Sigmoid colon (tissue), 7 donors: ENCODE measurements around the gene FBXW12. TPM values are rescaled to one million over a fixed set of nuclear protein-coding genes. Genes with fewer than 3 reads are reported as not detected.

Experiments
- DNase-seq: peaks from one replicate; pipeline ENCODE4 v3.0.0-alpha.2; 2019
- H3K27ac ChIP-seq, 4 donors: fragments of 200-600 bp; sonication (generic); one replicate each; pipeline ENCODE4 v1.5.1; 2016 to 2019; ENCODE audit warnings: mild to moderate bottlenecking in 1 of 4
- H3K27me3 ChIP-seq, 3 donors: fragments of 200-600 bp; sonication (generic); one replicate each; pipeline ENCODE4 v1.5.1; 2019; ENCODE audit warnings: mild to moderate bottlenecking in 1 of 3
- H3K36me3 ChIP-seq, 4 donors: fragments of 200-600 bp; sonication (generic); one replicate each; pipeline ENCODE4 v1.5.1; 2016 to 2019
- H3K4me1 ChIP-seq, 4 donors: fragments of 200-600 bp; sonication (generic); one replicate each; pipeline ENCODE4 v1.5.1; 2017 to 2019
- H3K4me3 ChIP-seq, 4 donors: fragments of 200-600 bp; sonication (generic); one replicate each; pipeline ENCODE4 v1.5.1; 2017 to 2019; ENCODE audit warnings: mild to moderate bottlenecking in 2 of 4, moderate library complexity in 1 of 4
- H3K9me3 ChIP-seq, 4 donors: fragments of 200-600 bp in 3 of 4; sonication (generic) in 3 of 4; one replicate each; pipeline versions ENCODE4 v1.5.1 to v1.6.1; 2013 to 2019
- EP300 ChIP-seq, 4 donors: sonication (generic); formaldehyde crosslinking; IDR thresholded peaks; one replicate each; pipeline ENCODE4 v1.6.1; 2017; ENCODE audit warnings: antibody characterized with exemption in 4 of 4
- POLR2A ChIP-seq, 2 donors: fragments of 450-650 bp; IDR thresholded peaks; one replicate each; pipeline ENCODE4 v1.6.1; 2016; ENCODE audit warnings: antibody characterized with exemption in 2 of 2, mild to moderate bottlenecking in 2 of 2, moderate library complexity in 2 of 2
- POLR2AphosphoS5 ChIP-seq, 4 donors: sonication (generic); formaldehyde crosslinking; IDR thresholded peaks; one replicate each; pipeline ENCODE4 v1.6.1; 2017; ENCODE audit warnings: antibody characterized with exemption in 4 of 4
- WGBS, 2 donors: extraction: QIAGEN DNeasy Blood & Tissue Kit; methylation state at CpG; one replicate each; pipeline ENCODE4 v1.1.7; 2013; 5-methylcytosine and 5-hydroxymethylcytosine counted together
- intact Hi-C: fragments of 100-400 bp; cut with DNase I; formaldehyde crosslinking; loops from one replicate; pipeline ENCODE4 v1.15.1; 2023
- polyA plus RNA-seq, 3 donors: library from polyadenylated mRNA; stranded (reverse); fragments of 200-250 nt; gene quantifications; one replicate each; pipeline ENCODE4 v1.2.3, GENCODE V29; 2013
- total RNA-seq, 4 donors: library from RNA; depleted of rRNA; stranded (reverse); fragments of >200 nt; gene quantifications; one replicate each; pipeline ENCODE4 v1.1.0, GENCODE V29; 2016
- TF ChIP-seq, protein P1 (sequence below), 4 experiments: fragments of 450-650 bp in 3 of 4; fragments of 200-600 bp in 1 of 4; IDR thresholded peaks; one replicate each; pipeline ENCODE4 v1.5.1; 2016 to 2019; ENCODE audit warnings: antibody characterized with exemption in 4 of 4, mild to moderate bottlenecking in 3 of 4, moderate library complexity in 2 of 4
- donor health status: healthy with polysubstance abuse.
- donor health status: Bipolar disorder and iron deficiency.
- donor health status: healthy.

The FBXW12 gene
- total and polyA plus RNA-seq, 7 donors: not detected

DNA sequence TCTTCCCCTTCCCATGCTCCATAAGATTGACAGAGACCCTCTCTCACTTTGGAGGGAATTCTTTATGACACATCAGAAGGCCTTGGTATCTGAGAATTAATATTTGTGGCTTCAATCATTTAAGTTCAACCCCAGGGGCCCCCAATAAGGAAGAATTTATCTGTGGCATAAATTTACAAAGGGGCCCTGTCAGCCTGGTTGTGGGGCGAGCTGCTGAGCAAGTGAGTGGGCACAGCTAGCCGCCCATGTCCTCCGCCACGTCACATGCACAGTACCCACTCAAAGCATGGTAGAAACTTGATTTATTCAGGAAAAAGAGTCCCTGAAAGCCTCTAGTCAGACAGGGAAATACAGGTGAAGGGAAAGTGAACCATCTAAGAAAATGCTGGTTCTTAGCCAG lies 44.5 kb downstream of the FBXW12 start:
- H3K36me3 ChIP-seq: peaks cover 34 to 96% (median 72%) of the 10 kb centered on the region in 4 donors
- intact Hi-C loops: no loop called here
- 95 to 96% methylated on average over 4 of the region's 4 CpGs for WGBS, 2 donors

DNA sequence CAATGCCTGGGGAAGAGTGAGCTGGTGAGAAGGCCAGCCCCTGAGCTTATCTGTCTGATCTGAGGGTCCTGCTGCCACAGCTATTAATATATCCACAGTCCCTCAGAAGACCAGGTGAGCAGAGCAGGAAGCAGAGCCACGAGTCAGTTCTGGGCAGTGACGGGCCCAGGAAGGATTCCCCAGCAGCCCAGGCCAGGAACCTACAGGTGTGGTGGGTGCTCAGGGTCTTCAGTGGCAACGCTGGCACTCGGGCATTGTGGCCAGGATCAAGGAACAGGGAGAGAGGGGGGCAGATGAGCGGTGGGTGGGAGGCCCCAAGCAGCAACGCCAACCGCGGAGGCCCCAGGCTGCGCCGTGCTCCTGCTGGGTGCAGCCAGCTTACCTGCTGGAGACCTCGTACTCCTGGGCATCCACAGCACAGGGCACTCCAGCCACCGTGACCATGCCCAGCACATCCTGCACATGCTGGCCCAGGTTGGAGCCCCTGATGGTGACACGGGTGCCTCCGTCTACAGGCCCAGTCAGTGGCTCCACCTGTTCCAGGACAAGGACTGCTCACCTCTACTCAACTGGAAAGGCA lies 45.6 kb downstream of the FBXW12 start:
- Histone ChIP-seq H3K9me3 (no peaks in the 10 kb centered on the region), H3K27me3 (no peaks in the 10 kb centered on the region), H3K27ac (peak overlapping the region in 1 of 4 donors; percentile 55), H3K36me3 (peaks cover 25 to 85% (median 64%) of the 10 kb centered on the region in 4 donors), H3K4me3 (no peak overlapping the region), H3K4me1 (peaks cover 1 to 38% (median 27%) of the 10 kb centered on the region in 4 donors)
- TF ChIP-seq, protein P1, sequence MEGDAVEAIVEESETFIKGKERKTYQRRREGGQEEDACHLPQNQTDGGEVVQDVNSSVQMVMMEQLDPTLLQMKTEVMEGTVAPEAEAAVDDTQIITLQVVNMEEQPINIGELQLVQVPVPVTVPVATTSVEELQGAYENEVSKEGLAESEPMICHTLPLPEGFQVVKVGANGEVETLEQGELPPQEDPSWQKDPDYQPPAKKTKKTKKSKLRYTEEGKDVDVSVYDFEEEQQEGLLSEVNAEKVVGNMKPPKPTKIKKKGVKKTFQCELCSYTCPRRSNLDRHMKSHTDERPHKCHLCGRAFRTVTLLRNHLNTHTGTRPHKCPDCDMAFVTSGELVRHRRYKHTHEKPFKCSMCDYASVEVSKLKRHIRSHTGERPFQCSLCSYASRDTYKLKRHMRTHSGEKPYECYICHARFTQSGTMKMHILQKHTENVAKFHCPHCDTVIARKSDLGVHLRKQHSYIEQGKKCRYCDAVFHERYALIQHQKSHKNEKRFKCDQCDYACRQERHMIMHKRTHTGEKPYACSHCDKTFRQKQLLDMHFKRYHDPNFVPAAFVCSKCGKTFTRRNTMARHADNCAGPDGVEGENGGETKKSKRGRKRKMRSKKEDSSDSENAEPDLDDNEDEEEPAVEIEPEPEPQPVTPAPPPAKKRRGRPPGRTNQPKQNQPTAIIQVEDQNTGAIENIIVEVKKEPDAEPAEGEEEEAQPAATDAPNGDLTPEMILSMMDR (IDR thresholded peaks at IDR 0.05): no peak
- TF ChIP-seq POLR2A (IDR thresholded peaks at IDR 0.05): no peak
- TF ChIP-seq EP300 (IDR thresholded peaks at IDR 0.05): no peak
- no peak for TF ChIP-seq POLR2AphosphoS5 (IDR thresholded peaks at IDR 0.05)
- 94% methylated on average over 14 of the region's 14 CpGs for WGBS, 2 donors
- intact Hi-C loops: no loop called here
- DNase-seq: no peak

More for the DNA sequence above, 44.5 kb downstream of the FBXW12 start:
- no peak for DNase-seq
- TF ChIP-seq POLR2A (IDR thresholded peaks at IDR 0.05): no peak
- no peak for TF ChIP-seq POLR2AphosphoS5 (IDR thresholded peaks at IDR 0.05)
- TF ChIP-seq, protein P1 (IDR thresholded peaks at IDR 0.05): no peak
- TF ChIP-seq EP300 (IDR thresholded peaks at IDR 0.05): no peak
- Histone ChIP-seq H3K27me3 (no peaks in the 10 kb centered on the region), H3K4me1 (peaks cover 1 to 30% (median 19%) of the 10 kb centered on the region in 4 donors), H3K27ac (peak overlapping the region in 2 of 4 donors; percentile 71 to 76), H3K4me3 (no peak overlapping the region), H3K9me3 (no peaks in the 10 kb centered on the region)

DNA sequence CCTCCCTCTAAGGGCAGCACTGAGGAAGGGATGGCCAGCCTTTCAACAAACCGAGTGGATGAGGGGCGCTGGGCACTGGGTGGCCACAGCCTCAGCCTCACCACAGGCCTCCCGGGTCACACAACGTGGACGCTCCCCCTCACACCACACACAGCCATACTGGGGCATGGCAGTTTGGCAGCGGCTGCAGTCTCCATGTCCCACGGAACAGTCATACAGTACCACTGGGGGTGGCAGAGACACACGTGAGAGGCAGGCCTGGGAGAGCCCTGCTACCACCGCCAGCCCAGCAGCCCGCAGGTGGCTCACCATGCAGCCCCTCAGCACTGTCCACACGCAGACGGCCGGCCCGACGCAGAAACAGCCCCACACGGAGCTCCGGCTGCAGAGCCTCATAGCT lies 46.1 kb downstream of the FBXW12 start:
- peaks cover 3 to 39% (median 30%) of the 10 kb centered on the region in 4 donors for H3K4me1 ChIP-seq
- TF ChIP-seq POLR2AphosphoS5 (IDR thresholded peaks at IDR 0.05): no peak
- TF ChIP-seq EP300 (IDR thresholded peaks at IDR 0.05): no peak
- no peak for TF ChIP-seq POLR2A (IDR thresholded peaks at IDR 0.05)
- TF ChIP-seq, protein P1 (IDR thresholded peaks at IDR 0.05): no peak
- intact Hi-C loops: no loop called here
- no peak overlapping the region for H3K27ac ChIP-seq
- H3K27me3 ChIP-seq: no peaks in the 10 kb centered on the region
- no peak for DNase-seq
- WGBS, 2 donors: 93 to 94% methylated on average over 17 of the region's 17 CpGs
- H3K36me3 ChIP-seq: peaks cover 24 to 81% (median 59%) of the 10 kb centered on the region in 4 donors
- no peak overlapping the region for H3K4me3 ChIP-seq
- H3K9me3 ChIP-seq: no peaks in the 10 kb centered on the region

DNA sequence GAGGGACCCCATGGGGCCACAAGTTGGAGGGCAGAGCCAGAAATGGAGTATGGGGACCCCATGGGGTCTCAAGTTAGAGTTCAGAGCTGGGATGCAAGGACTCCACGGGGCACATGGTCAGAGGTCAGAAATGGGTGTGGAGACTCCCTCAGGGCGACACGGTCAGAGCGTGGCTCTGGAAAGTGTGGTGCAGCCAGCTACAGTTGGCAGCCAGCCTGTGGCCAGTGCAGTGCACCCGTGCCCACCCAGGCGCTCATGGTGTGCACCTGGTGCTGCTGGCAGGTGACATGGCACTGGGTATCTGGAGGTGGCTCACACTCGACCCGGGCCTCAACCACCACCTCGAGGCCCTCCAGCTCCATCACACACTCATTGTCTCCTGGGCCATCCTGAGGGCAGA lies 46.6 kb downstream of the FBXW12 start:
- H3K4me1 ChIP-seq: peaks cover 4 to 39% (median 33%) of the 10 kb centered on the region in 4 donors
- no peak for DNase-seq
- intact Hi-C loops: no loop called here
- no peak overlapping the region for H3K27ac ChIP-seq
- H3K4me3 ChIP-seq: no peak overlapping the region
- WGBS, 2 donors: 83 to 93% methylated on average over 9 of the region's 9 CpGs
- no peaks in the 10 kb centered on the region for H3K27me3 ChIP-seq
- no peaks in the 10 kb centered on the region for H3K9me3 ChIP-seq
- no peak for TF ChIP-seq POLR2AphosphoS5 (IDR thresholded peaks at IDR 0.05)
- no peak for TF ChIP-seq POLR2A (IDR thresholded peaks at IDR 0.05)
- TF ChIP-seq, protein P1 (IDR thresholded peaks at IDR 0.05): no peak
- no peak for TF ChIP-seq EP300 (IDR thresholded peaks at IDR 0.05)
- H3K36me3 ChIP-seq: peaks cover 24 to 83% (median 58%) of the 10 kb centered on the region in 4 donors
